DND-41 (cell line): ENCODE measurements around the gene METTL6.

Experiments used
- ATAC-seq: fragments of 200-7000 bp; cut with Tn5 transposase; 3 replicates; pipeline ENCODE4 v1.9.1; 2021; ENCODE audit warnings: low read depth; ENCODE audit not compliant: insufficient read depth
- DNase-seq: peaks from one replicate; pipeline ENCODE4 v3.0.0-alpha.2; 2020
- H2AFZ ChIP-seq: 2 replicates; pipeline ENCODE4 v1.6.0; 2012; ENCODE audit warnings: low read depth, low read length
- H3K27ac ChIP-seq: 2 replicates; pipeline ENCODE4 v1.5.1; 2012; ENCODE audit warnings: low read length, inconsistent platforms
- H3K27me3 ChIP-seq: fragments of 200-600 bp; sonication (generic); 2 replicates; pipeline ENCODE4 v1.6.0; 2012; ENCODE audit warnings: low read length, mild to moderate bottlenecking, inconsistent platforms; ENCODE audit not compliant: insufficient read depth, poor library complexity
- H3K36me3 ChIP-seq: 2 replicates; pipeline ENCODE4 v1.5.1; 2012; ENCODE audit warnings: low read length, inconsistent platforms; ENCODE audit not compliant: insufficient read depth
- H3K4me1 ChIP-seq: 2 replicates; pipeline ENCODE4 v1.5.1; 2012; ENCODE audit warnings: mild to moderate bottlenecking, low read length; ENCODE audit not compliant: insufficient read depth
- H3K4me2 ChIP-seq: 2 replicates; pipeline ENCODE4 v1.6.0; 2012; ENCODE audit warnings: mild to moderate bottlenecking, moderate library complexity, low read length, inconsistent platforms; ENCODE audit not compliant: insufficient read depth
- H3K4me3 ChIP-seq, 2 experiments: fragments of 200-600 bp in 1 of 2; shearing (Covaris generic) in 1 of 2; 2 replicates each; pipeline ENCODE4 v1.5.1; 2012 to 2016; ENCODE audit warnings: inconsistent platforms in 2 of 2, low read length in 2 of 2, mild to moderate bottlenecking in 2 of 2, low read depth in 1 of 2, moderate library complexity in 1 of 2
- H3K79me2 ChIP-seq: 2 replicates; pipeline ENCODE4 v1.6.0; 2012; ENCODE audit warnings: low read length, inconsistent platforms; ENCODE audit not compliant: insufficient read depth
- H3K9ac ChIP-seq: 2 replicates; pipeline ENCODE4 v1.6.0; 2012; ENCODE audit warnings: low read depth, mild to moderate bottlenecking, inconsistent platforms, low read length, moderate library complexity
- H3K9me3 ChIP-seq: 2 replicates; pipeline ENCODE4 v1.5.1; 2012; ENCODE audit warnings: low read length, moderate library complexity, mild to moderate bottlenecking, inconsistent platforms; ENCODE audit not compliant: insufficient read depth, severe bottlenecking
- H4K20me1 ChIP-seq: 2 replicates; pipeline ENCODE4 v1.6.0; 2012; ENCODE audit warnings: low read length; ENCODE audit not compliant: insufficient read depth
- EZH2 ChIP-seq: IDR thresholded peaks from 3 replicates; pipeline ENCODE4 v1.6.1; 2012; ENCODE audit warnings: borderline replicate concordance, low read depth, mild to moderate bottlenecking, moderate library complexity, low read length, inconsistent platforms; ENCODE audit not compliant: severe bottlenecking
- TF ChIP-seq, protein P1 (sequence below): IDR thresholded peaks from 2 replicates; pipeline ENCODE4 v1.5.1; 2012; ENCODE audit warnings: borderline replicate concordance, low read length, moderate library complexity, mild to moderate bottlenecking; ENCODE audit not compliant: poor library complexity, severe bottlenecking; ENCODE audit errors: extremely low read depth

METTL6 gene

DNA sequence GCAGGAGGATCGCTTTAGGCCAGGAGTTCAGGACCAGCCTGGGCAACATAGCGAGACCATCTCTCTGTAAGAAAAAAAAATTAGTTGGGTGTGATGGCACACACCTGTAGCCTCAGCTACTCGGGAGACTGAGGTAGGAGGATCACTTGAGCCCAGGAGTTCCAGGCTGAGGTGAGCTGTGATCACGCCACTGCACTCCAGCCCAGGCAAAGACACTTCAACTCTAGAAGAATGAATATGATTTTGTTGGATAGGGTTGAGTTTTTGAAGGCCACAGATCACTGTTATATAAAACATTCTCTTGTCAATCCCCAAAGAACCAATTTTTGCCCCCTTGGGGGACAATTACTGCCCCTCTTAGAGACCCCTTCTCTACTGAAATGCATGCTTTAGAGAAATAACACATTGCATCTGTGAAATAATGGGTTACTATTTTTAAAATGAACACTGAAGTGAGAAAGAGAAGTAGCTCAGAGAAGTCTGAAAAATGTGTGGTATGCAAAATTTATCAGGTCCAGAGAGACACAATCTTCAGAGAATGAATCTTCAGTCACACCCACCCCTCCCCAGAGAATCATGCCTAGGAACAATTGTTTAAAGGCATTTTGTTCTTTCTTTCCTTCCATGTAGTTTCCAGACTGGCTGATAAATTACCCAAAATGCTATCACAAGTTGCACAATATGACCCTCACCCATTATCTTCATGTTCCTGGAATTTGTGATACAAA lies 42.7 kb downstream of the METTL6 start:
- ATAC-seq: no peak
- Histone ChIP-seq H3K4me3 (no peak overlapping the region), H3K9me3 (peaks cover 7% of the 10 kb centered on the region), H3K27ac (no peak overlapping the region), H3K4me1 (peaks cover 19% of the 10 kb centered on the region), H2AFZ (no peak overlapping the region), H4K20me1 (no peaks in the 10 kb centered on the region), H3K27me3 (no peaks in the 10 kb centered on the region), H3K79me2 (no peaks in the 10 kb centered on the region), H3K9ac (no peak overlapping the region), H3K36me3 (no peaks in the 10 kb centered on the region), H3K4me2 (no peak overlapping the region)
- TF ChIP-seq EZH2: no peak
- DNase-seq: no peak

DNA sequence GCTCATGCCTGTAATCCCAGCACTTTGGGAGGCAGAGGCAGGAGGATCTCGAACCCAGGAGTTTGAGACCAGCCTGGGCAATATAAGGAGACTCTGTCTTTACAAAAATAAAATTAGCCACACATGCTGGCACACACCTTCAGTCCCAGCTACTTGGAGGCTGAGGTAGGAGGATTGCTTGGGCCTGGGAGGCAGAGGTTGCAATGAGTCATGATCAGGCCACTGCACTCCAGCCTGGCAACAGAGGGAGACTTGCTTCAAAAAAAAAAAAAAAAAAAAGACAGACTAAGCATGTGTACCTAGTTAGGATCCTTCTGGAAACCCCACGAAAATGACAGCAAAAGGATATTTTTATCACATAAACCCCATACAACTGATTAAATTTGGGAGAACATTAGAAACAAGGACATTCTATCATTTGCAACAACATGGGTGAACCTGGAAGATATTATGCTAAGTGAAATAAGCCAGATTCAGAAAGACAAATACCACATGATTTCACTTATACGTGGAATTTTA lies 44.9 kb downstream of the METTL6 start:
- DNase-seq (no peak), ATAC-seq (no peak)
- Histone ChIP-seq H2AFZ (no peak overlapping the region), H3K9ac (no peak overlapping the region), H3K27ac (no peak overlapping the region), H3K79me2 (no peaks in the 10 kb centered on the region), H4K20me1 (no peaks in the 10 kb centered on the region), H3K9me3 (peaks cover 7% of the 10 kb centered on the region), H3K4me3 (no peak overlapping the region), H3K4me1 (peaks cover 7% of the 10 kb centered on the region), H3K4me2 (no peak overlapping the region), H3K36me3 (no peaks in the 10 kb centered on the region), H3K27me3 (no peaks in the 10 kb centered on the region)
- TF ChIP-seq, protein P1, sequence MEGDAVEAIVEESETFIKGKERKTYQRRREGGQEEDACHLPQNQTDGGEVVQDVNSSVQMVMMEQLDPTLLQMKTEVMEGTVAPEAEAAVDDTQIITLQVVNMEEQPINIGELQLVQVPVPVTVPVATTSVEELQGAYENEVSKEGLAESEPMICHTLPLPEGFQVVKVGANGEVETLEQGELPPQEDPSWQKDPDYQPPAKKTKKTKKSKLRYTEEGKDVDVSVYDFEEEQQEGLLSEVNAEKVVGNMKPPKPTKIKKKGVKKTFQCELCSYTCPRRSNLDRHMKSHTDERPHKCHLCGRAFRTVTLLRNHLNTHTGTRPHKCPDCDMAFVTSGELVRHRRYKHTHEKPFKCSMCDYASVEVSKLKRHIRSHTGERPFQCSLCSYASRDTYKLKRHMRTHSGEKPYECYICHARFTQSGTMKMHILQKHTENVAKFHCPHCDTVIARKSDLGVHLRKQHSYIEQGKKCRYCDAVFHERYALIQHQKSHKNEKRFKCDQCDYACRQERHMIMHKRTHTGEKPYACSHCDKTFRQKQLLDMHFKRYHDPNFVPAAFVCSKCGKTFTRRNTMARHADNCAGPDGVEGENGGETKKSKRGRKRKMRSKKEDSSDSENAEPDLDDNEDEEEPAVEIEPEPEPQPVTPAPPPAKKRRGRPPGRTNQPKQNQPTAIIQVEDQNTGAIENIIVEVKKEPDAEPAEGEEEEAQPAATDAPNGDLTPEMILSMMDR: no peak
- no peak for TF ChIP-seq EZH2

DNA sequence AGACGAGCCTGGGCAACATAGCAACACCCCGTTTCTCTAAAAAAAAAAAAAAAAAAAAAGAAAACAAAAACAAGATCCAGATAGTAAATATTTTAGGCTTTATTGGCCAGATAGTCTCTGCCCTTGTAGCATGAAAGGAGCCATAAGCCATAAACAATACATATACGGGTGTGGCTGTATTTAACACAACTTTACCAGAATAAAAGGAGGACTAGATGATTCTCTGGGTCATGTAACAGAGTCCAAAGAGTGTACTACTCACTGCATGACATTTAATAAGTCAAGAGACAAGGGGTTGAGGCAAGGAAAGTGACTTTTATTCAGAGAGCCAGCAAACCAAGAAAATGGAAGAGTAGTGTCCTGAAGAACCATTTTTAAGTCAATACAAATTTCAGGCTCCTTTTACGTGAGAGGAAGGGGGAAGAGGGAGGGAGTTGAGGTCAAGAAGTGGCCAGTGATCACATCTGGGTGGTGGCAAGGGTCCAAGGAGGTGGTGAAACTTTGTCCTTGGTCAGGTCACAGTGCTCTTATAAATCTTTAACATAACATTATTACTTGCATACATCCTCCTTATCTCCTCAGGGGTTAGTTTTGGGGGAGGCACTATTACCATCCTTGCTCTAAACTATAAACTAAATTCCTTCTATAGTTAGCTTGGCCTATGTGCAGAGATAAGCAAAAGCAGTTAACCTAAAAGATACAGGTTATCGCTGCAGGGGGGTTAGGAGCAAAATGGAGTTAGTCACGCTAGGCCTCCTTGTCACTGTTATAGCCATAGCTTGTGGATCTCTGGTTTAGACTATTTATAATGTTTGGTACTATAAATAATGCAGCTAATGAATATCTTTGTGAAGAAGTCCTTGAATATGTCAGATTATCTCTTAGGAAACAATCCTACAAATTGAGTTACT lies 46.1 kb downstream of the METTL6 start:
- Histone ChIP-seq H3K4me1 (peaks cover 7% of the 10 kb centered on the region), H3K9ac (no peak overlapping the region), H3K4me3 (no peak overlapping the region), H3K79me2 (no peaks in the 10 kb centered on the region), H3K27ac (no peak overlapping the region), H3K36me3 (no peaks in the 10 kb centered on the region), H3K9me3 (peaks cover 3% of the 10 kb centered on the region), H2AFZ (no peak overlapping the region), H4K20me1 (no peaks in the 10 kb centered on the region), H3K27me3 (no peaks in the 10 kb centered on the region), H3K4me2 (no peak overlapping the region)
- TF ChIP-seq, protein P1: no peak
- no peak for TF ChIP-seq EZH2
- DNase-seq: no peak
- ATAC-seq: no peak
